Transverse colon (tissue), 4 donors: ENCODE results near the gene MATK. TPM values are rescaled to one million over a fixed set of nuclear protein-coding genes. Genes with fewer than 3 reads are reported as not detected.
"Not testable (repeated sequence)": the region's sequence is repeated elsewhere in the genome, so short reads cannot be mapped to it uniquely, and the experiment has no call there.

Experiments
- DNase-seq: peaks from one replicate; pipeline ENCODE4 v3.0.0-alpha.2; 2019
- H3K27ac ChIP-seq, 4 donors: fragments of 200-600 bp; sonication (generic); 2 replicates each; pipeline ENCODE4 v1.5.1; 2016 to 2018; ENCODE audit warnings: inconsistent platforms in 4 of 4
- H3K27me3 ChIP-seq: fragments of 200-600 bp; sonication (generic); 2 replicates; pipeline ENCODE4 v1.5.1; 2017; ENCODE audit warnings: inconsistent platforms
- H3K36me3 ChIP-seq, 4 donors: fragments of 200-600 bp; sonication (generic); 2 replicates each; pipeline ENCODE4 v1.5.1; 2017 to 2019; ENCODE audit warnings: inconsistent platforms in 4 of 4
- H3K4me1 ChIP-seq, 4 donors: fragments of 200-600 bp; sonication (generic); 2 replicates each; pipeline ENCODE4 v1.5.1; 2017 to 2020; ENCODE audit warnings: inconsistent platforms in 4 of 4
- H3K4me3 ChIP-seq, 4 donors: fragments of 200-600 bp; sonication (generic); 1 replicate in 1 of 4; 2 replicates in 3 of 4; pipeline versions ENCODE4 v1.5.1 to v1.6.1; 2017 to 2019; ENCODE audit warnings: inconsistent platforms in 4 of 4
- H3K9me3 ChIP-seq, 2 donors: fragments of 200-600 bp; sonication (generic); 2 replicates each; pipeline ENCODE4 v1.5.1; 2017 to 2019; ENCODE audit warnings: inconsistent platforms in 2 of 2
- CTCF ChIP-seq, 5 experiments: fragments of 200-600 bp in 3 of 5; fragments of 450-650 bp in 2 of 5; sonication (generic) in 3 of 5; IDR thresholded peaks; 1 replicate in 2 of 5; 2 replicates in 3 of 5; pipeline ENCODE4 v1.5.1; 2016 to 2017; ENCODE audit warnings: antibody characterized with exemption in 5 of 5, inconsistent platforms in 3 of 5, mild to moderate bottlenecking in 2 of 5, moderate library complexity in 1 of 5
- EP300 ChIP-seq: sonication (generic); formaldehyde crosslinking; IDR thresholded peaks from one replicate; pipeline ENCODE4 v1.6.1; 2017; ENCODE audit warnings: antibody characterized with exemption, low read depth
- POLR2A ChIP-seq: fragments of 450-650 bp; IDR thresholded peaks from one replicate; pipeline ENCODE4 v1.6.1; 2016; ENCODE audit warnings: antibody characterized with exemption, mild to moderate bottlenecking, moderate library complexity
- POLR2AphosphoS5 ChIP-seq, 3 donors: sonication (generic); formaldehyde crosslinking; IDR thresholded peaks; one replicate each; pipeline ENCODE4 v1.6.1; 2016; ENCODE audit warnings: antibody characterized with exemption in 3 of 3
- WGBS, 2 donors: methylation state at CpG; one replicate each; pipeline ENCODE4 v1.1.5; 2018; ENCODE audit warnings: low coverage in 1 of 2; 5-methylcytosine and 5-hydroxymethylcytosine counted together
- in situ Hi-C, 4 donors: fragments of 200-750 bp; cut with MboI; loops; one replicate each; pipeline versions ENCODE4 v1.15.0 to v1.15.1; 2017; ENCODE audit warnings: low sequenced_read_pairs in 3 of 4, low pct_ligation_motif_present in 1 of 4, low pct_unique_long_range_greater_than_20kb in 1 of 4
- intact Hi-C: fragments of 100-400 bp; cut with DNase I; formaldehyde crosslinking; loops from one replicate; pipeline ENCODE4 v1.15.1; 2023; ENCODE audit warnings: low total_unique reads
- total RNA-seq, 4 donors: library from RNA; depleted of rRNA; stranded (reverse); fragments of >200 nt; gene quantifications; one replicate each; pipeline ENCODE4 v1.1.0, GENCODE V29; 2016

MATK gene
- total RNA-seq, 4 donors from 2014 or later, result 0.60 to 6.1 (median 2.9) TPM; not detected in 1

GRCh38 chr19:3760871-3761361, 25.3 kb downstream of the MATK start:
- intact Hi-C loops, result no loop called here
- DNase-seq, result no peak

GRCh38 chr19:3759482-3760254, 26.5 kb downstream of the MATK start:
- H3K27me3 ChIP-seq, result no peaks in the 10 kb centered on the region
- in situ Hi-C loops, result no loop called here
- H3K4me1 ChIP-seq, result peaks cover 7 to 42% (median 33%) of the 10 kb centered on the region in 4 donors
- intact Hi-C loops, result no loop called here
- H3K4me3 ChIP-seq, result no peak overlapping the region
- H3K9me3 ChIP-seq, result no peaks in the 10 kb centered on the region
- 90% methylated on average over 17 of the region's 19 CpGs; no CpG with 5 or more reads in 1 of the 2 donors for WGBS, 2 donors
- TF ChIP-seq EP300, result no peak
- no peak for TF ChIP-seq CTCF (IDR thresholded peaks at IDR 0.05)
- TF ChIP-seq POLR2AphosphoS5 (IDR thresholded peaks at IDR 0.05), result no peak
- DNase-seq, result no peak
- H3K27ac ChIP-seq, result no peak overlapping the region
- H3K36me3 ChIP-seq, result peaks cover 0 to 5% (median 0%) of the 10 kb centered on the region in 4 donors

More at GRCh38 chr19:3760871-3761361, 25.3 kb downstream of the MATK start:
- WGBS, 2 donors, result 24 to 40% methylated on average over 1 to 7 of the region's 7 CpGs
- TF ChIP-seq CTCF (IDR thresholded peaks at IDR 0.05) (no peak), POLR2AphosphoS5 (IDR thresholded peaks at IDR 0.05) (no peak)
- in situ Hi-C loops, result no loop called here
- Histone ChIP-seq H3K4me3 (peak overlapping the region; percentile 86 to 95 (median 90)), H3K9me3 (no peaks in the 10 kb centered on the region), H3K27me3 (no peaks in the 10 kb centered on the region), H3K36me3 (peaks cover 0 to 12% (median 0%) of the 10 kb centered on the region in 4 donors), H3K4me1 (peaks cover 7 to 42% (median 33%) of the 10 kb centered on the region in 4 donors), H3K27ac (peak overlapping the region; percentile 93 to 98 (median 96))

GRCh38 chr19:3758297-3758696, 27.9 kb downstream of the MATK start:
- in situ Hi-C loops, H3K36me3 ChIP-seq, DNase-seq, intact Hi-C loops, H3K27ac ChIP-seq, H3K9me3 ChIP-seq, H3K4me3 ChIP-seq, H3K27me3 ChIP-seq: not testable (repeated sequence)
- 95 to 100% methylated on average over 5 to 13 of the region's 13 CpGs for WGBS, 2 donors
- peaks cover 7 to 34% (median 29%) of the 10 kb centered on the region in 4 donors for H3K4me1 ChIP-seq

- H3K36me3 ChIP-seq, DNase-seq, H3K27ac ChIP-seq, H3K4me3 ChIP-seq, intact Hi-C loops, in situ Hi-C loops, H3K27me3 ChIP-seq, H3K9me3 ChIP-seq: not testable (repeated sequence)
- WGBS, 2 donors, result 60 to 96% methylated on average over 1 to 7 of the region's 7 CpGs
- H3K4me1 ChIP-seq, result peaks cover 7 to 31% (median 25%) of the 10 kb centered on the region in 4 donors
These were observed 28.5 kb downstream of the MATK start for GRCh38 chr19:3757705-3758104.

GRCh38 chr19:3753631-3754410, 32.4 kb downstream of the MATK start:
- Histone ChIP-seq H3K4me1 (peaks cover 0 to 4% (median 0%) of the 10 kb centered on the region in 4 donors), H3K9me3 (no peaks in the 10 kb centered on the region), H3K36me3 (peaks cover 0 to 26% (median 12%) of the 10 kb centered on the region in 4 donors), H3K27me3 (no peaks in the 10 kb centered on the region), H3K27ac (no peak overlapping the region), H3K4me3 (no peak overlapping the region)
- in situ Hi-C loops, result no loop called here
- intact Hi-C loops, result no loop called here
- TF ChIP-seq POLR2AphosphoS5 (IDR thresholded peaks at IDR 0.05) (no peak), POLR2A (no peak), EP300 (no peak), CTCF (IDR thresholded peaks at IDR 0.05) (no peak)
- no peak for DNase-seq
- WGBS, 2 donors, result 94% methylated on average over 44 of the region's 51 CpGs; no CpG with 5 or more reads in 1 of the 2 donors
